Gastrocnemius medialis (tissue), 4 donors: ENCODE measurements around the gene MELTF. TPM values are rescaled to one million over a fixed set of nuclear protein-coding genes. Genes with fewer than 3 reads are reported as not detected.

Experiments
- ATAC-seq, 2 donors: fragments of 150-250 bp; one replicate each; pipeline ENCODE4 v1.9.1; 2016
- DNase-seq, 2 donors: peaks; one replicate each; pipeline ENCODE4 v3.0.0-alpha.2; 2019
- H3K27ac ChIP-seq, 4 donors: fragments of 200-600 bp; sonication (generic); 1 replicate in 1 of 4; 2 replicates in 3 of 4; pipeline ENCODE4 v1.5.1; 2016 to 2018; ENCODE audit warnings: mild to moderate bottlenecking in 2 of 4, moderate library complexity in 1 of 4
- H3K27me3 ChIP-seq, 3 donors: fragments of 200-600 bp; sonication (generic) in 2 of 3; 1 replicate in 1 of 3; 2 replicates in 2 of 3; pipeline versions ENCODE4 v1.5.1 to v1.6.0; 2016 to 2019; ENCODE audit warnings: mild to moderate bottlenecking in 1 of 3, moderate library complexity in 1 of 3
- H3K36me3 ChIP-seq, 2 donors: fragments of 200-600 bp; sonication (generic) in 1 of 2; one replicate each; pipeline ENCODE4 v1.5.1; 2017 to 2018
- H3K4me1 ChIP-seq, 2 donors: fragments of 200-600 bp; sonication (generic) in 1 of 2; one replicate each; pipeline ENCODE4 v1.5.1; 2016 to 2017; ENCODE audit warnings: mild to moderate bottlenecking in 2 of 2
- H3K4me3 ChIP-seq, 4 donors: fragments of 200-600 bp; sonication (generic) in 3 of 4; 1 replicate in 1 of 4; 2 replicates in 3 of 4; pipeline ENCODE4 v1.5.1; 2016 to 2019; ENCODE audit warnings: mild to moderate bottlenecking in 2 of 4
- H3K9me3 ChIP-seq, 3 donors: fragments of 200-600 bp; sonication (generic) in 2 of 3; 1 replicate in 1 of 3; 2 replicates in 2 of 3; pipeline ENCODE4 v1.5.1; 2016 to 2019
- POLR2A ChIP-seq, 2 donors: fragments of 450-650 bp; IDR thresholded peaks; one replicate each; pipeline ENCODE4 v1.6.1; 2017; ENCODE audit warnings: antibody characterized with exemption in 2 of 2, mild to moderate bottlenecking in 2 of 2, moderate library complexity in 2 of 2
- in situ Hi-C, 4 donors: fragments of 200-750 bp; cut with MboI; loops; one replicate each; pipeline versions ENCODE4 v1.15.0 to v1.8.0; 2017; ENCODE audit warnings: low sequenced_read_pairs in 4 of 4
- intact Hi-C: fragments of 100-400 bp; cut with DNase I; formaldehyde crosslinking; loops from one replicate; pipeline ENCODE4 v1.15.1; 2023; ENCODE audit warnings: low total_unique reads
- total RNA-seq, 4 donors: library from RNA; depleted of rRNA; stranded (reverse); fragments of >200 nt; gene quantifications; one replicate each; pipeline versions ENCODE4 v1.1.0 to v1.2.3, GENCODE V29; 2016
- TF ChIP-seq, protein P1 (sequence below), 5 experiments: fragments of 450-650 bp in 3 of 5; fragments of 200-600 bp in 2 of 5; sonication (generic) in 2 of 5; IDR thresholded peaks in 4 of 5; conservative IDR thresholded peaks in 1 of 5; 1 replicate in 4 of 5; 2 replicates in 1 of 5; pipeline ENCODE4 v1.5.1; 2016 to 2019; ENCODE audit warnings: antibody characterized with exemption in 5 of 5, mild to moderate bottlenecking in 3 of 5, moderate library complexity in 3 of 5

Gene MELTF
- total RNA-seq, 4 donors from 2014 or later: 0.36 to 0.64 (median 0.42) TPM; not detected in 1

DNA sequence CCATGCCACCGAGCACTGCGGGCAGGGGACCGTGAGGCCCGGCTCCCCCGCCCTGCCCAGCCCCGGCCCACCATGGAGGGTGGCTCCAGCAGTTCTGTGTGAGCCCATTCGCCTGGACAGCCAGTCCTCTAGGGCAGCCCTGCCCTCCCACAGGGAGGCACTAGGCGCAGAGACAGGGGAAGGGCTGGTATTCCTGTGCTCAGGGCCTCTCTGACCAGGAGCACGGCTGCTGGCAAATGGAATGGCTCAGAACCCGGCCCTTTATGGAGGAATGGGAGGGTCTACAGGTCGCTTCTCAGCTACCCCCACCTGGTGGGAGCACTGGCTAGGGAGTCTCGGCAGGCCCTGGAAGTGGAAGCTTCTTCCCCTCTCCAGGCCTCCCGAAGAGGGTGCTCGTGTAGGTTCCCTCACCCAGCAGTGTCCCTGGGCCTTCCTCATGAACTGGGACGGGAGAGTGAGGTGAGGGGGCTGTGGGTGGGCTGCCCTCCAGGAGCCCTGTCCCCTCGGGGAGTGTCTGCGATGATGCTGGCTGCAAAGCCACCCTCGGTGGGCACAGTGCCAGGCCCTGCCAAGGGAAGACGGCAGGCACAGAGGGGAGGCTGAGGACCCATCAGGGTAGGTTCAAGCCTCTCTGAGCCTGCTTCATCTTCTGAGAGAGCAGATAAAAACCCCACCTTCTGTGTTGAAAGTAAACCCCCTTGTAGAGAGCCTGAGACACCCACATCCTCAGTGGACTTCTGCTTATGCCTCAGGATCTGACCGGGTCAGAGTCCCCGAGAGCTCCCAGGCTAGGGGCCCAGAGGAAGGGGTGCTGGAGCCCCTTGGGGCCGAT is 1.5 kb downstream of the MELTF start:
- Histone ChIP-seq H3K27ac (no peak overlapping the region), H3K4me3 (no peak overlapping the region)
- no peak for DNase-seq

DNA sequence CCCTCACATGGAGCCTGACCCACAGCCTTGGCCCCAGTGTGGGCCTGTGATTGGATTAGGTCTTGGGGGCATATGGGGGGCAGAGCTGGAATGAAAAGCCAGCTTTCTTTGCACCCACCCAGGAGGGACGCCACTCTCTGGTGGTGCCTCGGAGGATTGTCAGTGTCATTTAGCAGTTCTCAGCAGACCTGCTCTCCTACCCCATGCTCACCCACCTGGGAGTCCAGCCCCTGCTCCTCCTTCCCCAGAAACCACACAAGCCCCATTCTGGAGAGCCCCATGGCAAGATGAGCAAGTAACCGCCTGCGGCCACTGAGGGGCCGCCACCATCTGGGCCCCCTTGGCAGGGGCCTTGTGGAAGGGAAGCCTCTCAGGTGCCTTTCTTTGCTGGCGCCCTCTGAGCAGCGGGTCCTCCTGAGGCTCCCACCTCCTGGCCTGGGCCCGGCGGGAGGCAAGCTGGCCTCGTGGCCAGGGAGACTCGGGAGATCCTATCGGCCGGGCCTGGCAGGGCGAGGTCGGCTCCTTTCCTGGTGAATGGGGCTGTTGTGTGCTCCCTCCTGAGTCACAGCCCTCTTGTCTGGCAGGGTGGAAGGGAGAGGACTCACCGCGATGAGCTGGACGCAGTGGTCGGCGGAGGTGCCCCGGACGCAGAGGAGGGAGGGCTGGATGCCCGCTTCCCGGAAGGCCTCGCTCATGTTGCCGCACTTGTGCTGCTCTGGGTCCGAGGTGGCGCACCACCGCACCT is 2.3 kb downstream of the MELTF start:
- ATAC-seq (no peak), DNase-seq (no peak)
- Histone ChIP-seq H3K9me3 (no peaks in the 10 kb centered on the region), H3K4me1 (peaks cover 6 to 8% of the 10 kb centered on the region in 2 donors), H3K4me3 (no peak overlapping the region), H3K27me3 (peaks cover 17 to 26% (median 25%) of the 10 kb centered on the region in 3 donors), H3K36me3 (no peaks in the 10 kb centered on the region), H3K27ac (no peak overlapping the region)
- intact Hi-C loops (no loop called here), in situ Hi-C loops (no loop called here)
- no peak for TF ChIP-seq POLR2A (IDR thresholded peaks at IDR 0.05)
- TF ChIP-seq, protein P1, sequence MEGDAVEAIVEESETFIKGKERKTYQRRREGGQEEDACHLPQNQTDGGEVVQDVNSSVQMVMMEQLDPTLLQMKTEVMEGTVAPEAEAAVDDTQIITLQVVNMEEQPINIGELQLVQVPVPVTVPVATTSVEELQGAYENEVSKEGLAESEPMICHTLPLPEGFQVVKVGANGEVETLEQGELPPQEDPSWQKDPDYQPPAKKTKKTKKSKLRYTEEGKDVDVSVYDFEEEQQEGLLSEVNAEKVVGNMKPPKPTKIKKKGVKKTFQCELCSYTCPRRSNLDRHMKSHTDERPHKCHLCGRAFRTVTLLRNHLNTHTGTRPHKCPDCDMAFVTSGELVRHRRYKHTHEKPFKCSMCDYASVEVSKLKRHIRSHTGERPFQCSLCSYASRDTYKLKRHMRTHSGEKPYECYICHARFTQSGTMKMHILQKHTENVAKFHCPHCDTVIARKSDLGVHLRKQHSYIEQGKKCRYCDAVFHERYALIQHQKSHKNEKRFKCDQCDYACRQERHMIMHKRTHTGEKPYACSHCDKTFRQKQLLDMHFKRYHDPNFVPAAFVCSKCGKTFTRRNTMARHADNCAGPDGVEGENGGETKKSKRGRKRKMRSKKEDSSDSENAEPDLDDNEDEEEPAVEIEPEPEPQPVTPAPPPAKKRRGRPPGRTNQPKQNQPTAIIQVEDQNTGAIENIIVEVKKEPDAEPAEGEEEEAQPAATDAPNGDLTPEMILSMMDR (IDR thresholded peaks at IDR 0.05 in 4 of 5, conservative IDR thresholded peaks at IDR 0.05 in 1 of 5): no peak

More for the DNA sequence above, 1.5 kb downstream of the MELTF start:
- peaks cover 6 to 8% of the 10 kb centered on the region in 2 donors for H3K4me1 ChIP-seq
- in situ Hi-C loops: no loop called here
- peaks cover 17 to 26% (median 25%) of the 10 kb centered on the region in 3 donors for H3K27me3 ChIP-seq
- TF ChIP-seq POLR2A (IDR thresholded peaks at IDR 0.05): no peak
- no peak for ATAC-seq
- no peaks in the 10 kb centered on the region for H3K9me3 ChIP-seq
- intact Hi-C loops: no loop called here
- no peaks in the 10 kb centered on the region for H3K36me3 ChIP-seq

DNA sequence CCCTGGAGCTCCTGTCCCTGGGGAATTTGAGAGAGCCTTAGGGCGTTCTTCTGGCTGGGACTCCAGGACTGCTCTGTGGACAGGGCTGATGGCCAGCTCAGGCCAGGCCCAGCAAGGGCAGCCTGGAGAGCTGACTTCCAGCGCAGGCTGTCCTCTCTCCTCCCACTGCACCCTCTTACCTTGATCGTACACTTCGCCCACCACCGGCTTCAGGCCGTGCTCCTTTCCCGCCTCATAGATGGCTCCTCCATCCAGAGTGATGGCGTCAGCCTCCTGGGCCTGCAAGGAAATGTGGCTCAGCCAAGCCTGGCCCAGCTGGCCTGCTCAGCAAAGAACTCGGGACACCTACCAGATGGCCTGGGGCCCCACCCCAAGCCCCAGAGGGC is 3.1 kb downstream of the MELTF start:
- intact Hi-C loops (no loop called here), in situ Hi-C loops (no loop called here)
- TF ChIP-seq, protein P1 (IDR thresholded peaks at IDR 0.05 in 4 of 5, conservative IDR thresholded peaks at IDR 0.05 in 1 of 5): no peak
- no peak for TF ChIP-seq POLR2A (IDR thresholded peaks at IDR 0.05)
- H3K36me3 ChIP-seq: no peaks in the 10 kb centered on the region
- ATAC-seq: no peak
- no peak for DNase-seq
- H3K27me3 ChIP-seq: peaks cover 17 to 25% (median 23%) of the 10 kb centered on the region in 3 donors
- no peaks in the 10 kb centered on the region for H3K9me3 ChIP-seq
- H3K27ac ChIP-seq: no peak overlapping the region
- no peak overlapping the region for H3K4me3 ChIP-seq
- H3K4me1 ChIP-seq: peaks cover under 1 to 8% of the 10 kb centered on the region in 2 donors

DNA sequence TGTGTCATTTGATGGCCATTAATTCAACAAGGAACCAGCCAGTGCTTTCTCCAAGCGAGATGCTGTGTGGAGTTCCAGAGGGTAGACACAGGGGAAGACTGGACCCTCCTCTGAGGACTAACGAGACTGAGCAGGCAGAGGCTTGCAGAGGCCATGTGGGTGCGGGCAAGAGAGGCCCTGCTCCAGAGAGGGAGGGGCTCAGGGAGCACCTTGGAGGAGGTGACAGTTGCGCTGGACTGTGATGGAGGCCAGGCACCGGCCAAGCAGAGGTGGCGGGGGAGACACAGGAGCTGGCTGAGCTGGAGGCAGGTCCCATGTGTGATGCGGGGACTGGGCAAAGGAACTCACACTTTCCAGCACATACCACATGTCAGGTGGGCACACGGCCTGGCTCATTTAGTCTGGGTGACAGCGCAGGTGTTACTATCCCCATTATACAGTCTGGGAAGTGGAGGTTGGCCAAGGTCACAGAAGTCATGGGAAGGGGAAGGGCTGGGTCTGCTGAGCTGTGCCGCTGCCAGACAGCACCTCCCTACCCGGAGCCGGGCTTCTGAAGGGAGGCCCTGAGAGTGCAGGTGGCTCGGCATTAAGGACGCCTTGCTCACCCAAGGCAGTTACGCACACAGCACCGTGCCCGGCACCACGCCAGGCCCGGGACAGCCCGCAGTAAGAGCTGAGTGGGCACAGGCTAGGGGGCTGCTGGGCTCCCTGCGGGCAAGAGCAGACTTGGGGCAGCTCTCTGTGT is 3.7 kb downstream of the MELTF start:
- intact Hi-C loops (no loop called here), in situ Hi-C loops (no loop called here)
- Histone ChIP-seq H3K36me3 (no peaks in the 10 kb centered on the region), H3K27me3 (peaks cover 17 to 22% (median 22%) of the 10 kb centered on the region in 3 donors), H3K9me3 (no peaks in the 10 kb centered on the region), H3K4me1 (peaks cover 0 to 8% of the 10 kb centered on the region in 2 donors), H3K4me3 (no peak overlapping the region), H3K27ac (no peak overlapping the region)
- TF ChIP-seq, protein P1 (IDR thresholded peaks at IDR 0.05 in 4 of 5, conservative IDR thresholded peaks at IDR 0.05 in 1 of 5): no peak
- TF ChIP-seq POLR2A (IDR thresholded peaks at IDR 0.05): no peak
- ATAC-seq (no peak), DNase-seq (no peak)
